Measurements from ENCODE around the gene HCN3. TPM values are rescaled to one million over a fixed set of nuclear protein-coding genes. Genes with fewer than 3 reads are reported as not detected.
"Not testable (repeated sequence)": the region's sequence is repeated elsewhere in the genome, so short reads cannot be mapped to it uniquely, and the experiment has no call there.

Gene HCN3
- total RNA-seq, 2 donors from 2014 or later = 11.2 to 21.5 TPM

- peak; percentile 40 for ATAC-seq
- DNase-seq = peak; percentile 89 to 95
- intact Hi-C loops (cut with DNase I, micrococcal nuclease) = loop anchor here (1.0 to 10.0 kb wide), 2 partner anchors 58 to 68 kb away; partner anchors contain the start of genes ENTREP3 (in 1 of the 2) and SCAMP3 (in 1 of the 2)
Observed at GRCh38 chr1:155322953-155323728, 45.9 kb downstream of the HCN3 start.

GRCh38 chr1:155323729-155324036 lies 46.4 kb downstream of the HCN3 start:
- DNase-seq (peak; percentile 92), ATAC-seq (peak; percentile 62)
- intact Hi-C loops (cut with DNase I, micrococcal nuclease) = loop anchor here (1.0 to 10.0 kb wide), 2 partner anchors 59 to 68 kb away; partner anchors contain the start of genes ENTREP3 (in 1 of the 2) and SCAMP3 (in 1 of the 2)

GRCh38 chr1:155324037-155324716 lies 46.9 kb downstream of the HCN3 start:
- intact Hi-C loops (cut with DNase I, micrococcal nuclease) = loop anchor here in 1 of 2 donors (10.0 kb wide), 1 partner anchor 59 kb away; the partner anchor contains the start of gene SCAMP3
- peak; percentile 73 for ATAC-seq

GRCh38 chr1:155324717-155325602 lies 47.7 kb downstream of the HCN3 start:
- intact Hi-C loops (cut with DNase I, micrococcal nuclease) = loop anchor here in 1 of 2 donors (10.0 kb wide), 1 partner anchor 60 kb away; the partner anchor contains the start of gene SCAMP3
- ATAC-seq (peak; percentile 29), DNase-seq (peak; percentile 76 to 82)

More at GRCh38 chr1:155324037-155324716, 46.9 kb downstream of the HCN3 start:
- peak; percentile 94 to 98 for DNase-seq

- intact Hi-C loops (cut with DNase I, micrococcal nuclease) = loop anchor here in 1 of 2 donors (10.0 kb wide), 1 partner anchor 61 kb away; the partner anchor contains the start of gene SCAMP3
- no peak for ATAC-seq
- DNase-seq = no peak
Observed at GRCh38 chr1:155325603-155325893, 48.3 kb downstream of the HCN3 start.

GRCh38 chr1:155326020-155326526 lies 48.8 kb downstream of the HCN3 start:
- ATAC-seq = no peak
- intact Hi-C loops (cut with DNase I, micrococcal nuclease) = loop anchor here in 1 of 2 donors (10.0 kb wide), 1 partner anchor 61 kb away; the partner anchor contains the start of gene SCAMP3
- DNase-seq = no peak

- DNase-seq = no peak
- ATAC-seq = no peak
- intact Hi-C loops (cut with DNase I, micrococcal nuclease) = loop anchor here in 1 of 2 donors (10.0 kb wide), 1 partner anchor 62 kb away; the partner anchor contains the start of gene SCAMP3
Observed at GRCh38 chr1:155326631-155327037, 49.4 kb downstream of the HCN3 start.

GRCh38 chr1:155327981-155328380 lies 50.7 kb downstream of the HCN3 start:
- DNase-seq (no peak), ATAC-seq (no peak)
- intact Hi-C loops (cut with DNase I, micrococcal nuclease) = loop anchor here in 1 of 2 donors (10.0 kb wide), 1 partner anchor 63 kb away; the partner anchor contains the start of gene SCAMP3

GRCh38 chr1:155328856-155329255 lies 51.6 kb downstream of the HCN3 start:
- not testable (repeated sequence) for ATAC-seq, DNase-seq
- intact Hi-C loops (cut with DNase I, micrococcal nuclease) = loop anchor here in 1 of 2 donors (10.0 kb wide), 1 partner anchor 64 kb away; the partner anchor contains the start of gene SCAMP3

- DNase-seq = no peak
- no peak for ATAC-seq
- intact Hi-C loops (cut with DNase I, micrococcal nuclease) = loop anchor here (10.0 kb wide), 2 partner anchors 65 to 235 kb away; partner anchors contain the start of genes ASH1L (in 1 of the 2) and SCAMP3 (in 1 of the 2)
Observed at GRCh38 chr1:155329980-155330598, 52.8 kb downstream of the HCN3 start.

GRCh38 chr1:155334962-155335361 lies 57.7 kb downstream of the HCN3 start:
- no peak for ATAC-seq

More at GRCh38 chr1:155334962-155335361, 57.7 kb downstream of the HCN3 start:
- no peak for DNase-seq
- intact Hi-C loops (cut with DNase I, micrococcal nuclease) = loop anchor here in 1 of 2 donors (10.0 kb wide), 1 partner anchor 230 kb away; the partner anchor contains the start of gene ASH1L

Other genes with a start within 250 kb of the HCN3 start
- 1 to 10 TPM; 1.5 to 3.6 TPM for gene DCST2, start 243.7 kb upstream of the HCN3 start, total RNA-seq
- gene DCST1, start 243.6 kb upstream of the HCN3 start, total RNA-seq = under 1 TPM in 1 of 2 donors, not detected in 1; 0.21 TPM
- 100 to 1,000 TPM in 1 of 2 donors, 10 to 100 TPM in 1; 88.9 to 160 TPM for gene ADAM15, start 226.1 kb upstream of the HCN3 start, total RNA-seq
- 10 to 100 TPM; 23.0 to 33.5 TPM for gene EFNA4, start 213.7 kb upstream of the HCN3 start, total RNA-seq
- gene EFNA3, start 198.6 kb upstream of the HCN3 start, total RNA-seq = 10 to 100 TPM in 1 of 2 donors, 1 to 10 TPM in 1; 7.7 to 23.1 TPM
- gene EFNA1, start 149.6 kb upstream of the HCN3 start, total RNA-seq = 100 to 1,000 TPM in 1 of 2 donors, 10 to 100 TPM in 1; 63.0 to 176 TPM
- 100 to 1,000 TPM in 1 of 2 donors, 10 to 100 TPM in 1; 70.6 to 107 TPM for gene SLC50A1, start 141.6 kb upstream of the HCN3 start, total RNA-seq
- 100 to 1,000 TPM in 1 of 2 donors, 10 to 100 TPM in 1; 93.9 to 131 TPM for gene DPM3, start 136.9 kb upstream of the HCN3 start, total RNA-seq
- 100 to 1,000 TPM; 143 to 164 TPM for gene KRTCAP2, start 104.2 kb upstream of the HCN3 start, total RNA-seq
- gene TRIM46, start 103.6 kb upstream of the HCN3 start, total RNA-seq = under 1 TPM; 0.28 to 0.52 TPM
- 10 to 100 TPM; 20.0 to 20.9 TPM for gene THBS3, start 69.6 kb upstream of the HCN3 start, total RNA-seq
- gene MTX1, start 68.8 kb upstream of the HCN3 start, total RNA-seq = 10 to 100 TPM; 36.3 to 46.4 TPM
- 10 to 100 TPM; 19.9 to 21.7 TPM for gene ENTREP3, start 22.0 kb upstream of the HCN3 start, total RNA-seq
- gene SCAMP3, start 15.1 kb upstream of the HCN3 start, total RNA-seq = 10 to 100 TPM; 43.1 to 53.2 TPM
- 10 to 100 TPM; 34.3 to 41.0 TPM for gene CLK2, start 4.0 kb upstream of the HCN3 start, total RNA-seq
- 1 to 10 TPM; 1.0 to 1.9 TPM for gene PKLR, start 24.0 kb downstream of the HCN3 start, total RNA-seq
- gene FDPS, start 31.4 kb downstream of the HCN3 start, total RNA-seq = 100 to 1,000 TPM; 192 to 375 TPM
- 10 to 100 TPM; 73.2 to 78.8 TPM for gene RUSC1, start 43.4 kb downstream of the HCN3 start, total RNA-seq

Measured in left colon (tissue), 2 donors.